ENCODE measurements around the gene AGAP1.

Gene AGAP1

GRCh38 chr2:235507928-235508327 lies 14.1 kb downstream of the AGAP1 start:
- DNase-seq (ENCODE audit: low read depth, low spot score) = no peak

DNA sequence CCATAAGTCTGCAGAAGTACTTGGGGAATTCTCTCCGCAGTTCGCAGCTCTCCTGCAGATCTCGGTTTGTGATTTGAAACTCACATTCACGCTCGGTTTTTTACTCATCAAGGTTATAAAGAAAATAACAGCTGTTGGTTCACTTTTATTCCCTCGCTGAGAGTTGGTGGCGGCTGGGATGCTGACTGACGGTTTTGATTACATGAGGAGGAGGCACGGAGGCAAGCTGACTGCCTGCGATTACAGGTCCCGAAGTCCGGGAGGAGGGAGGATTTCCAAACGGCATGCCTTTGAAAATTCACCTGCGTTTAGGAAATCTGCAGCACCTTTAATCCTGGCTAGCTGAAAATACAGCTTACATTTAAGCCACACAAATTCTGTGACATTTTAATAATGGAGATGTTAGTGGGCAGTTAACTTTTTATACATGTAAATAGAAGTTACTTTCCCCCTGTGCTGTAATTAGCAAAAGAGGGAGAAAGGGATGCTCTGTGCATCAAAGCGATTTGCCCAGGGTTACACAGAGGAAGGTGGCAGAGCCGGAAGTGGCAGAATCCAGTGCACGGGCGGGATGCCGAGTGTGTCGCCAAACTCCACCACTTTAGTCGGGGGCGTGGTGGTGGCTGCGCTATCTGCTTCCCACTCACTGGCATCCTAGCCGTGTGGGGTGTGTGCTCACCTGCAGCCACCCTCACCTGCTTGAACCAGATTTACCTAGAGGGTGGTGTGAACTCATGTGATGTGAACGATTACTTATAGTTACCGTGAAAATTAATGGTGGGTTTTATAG lies 14.7 kb downstream of the AGAP1 start:
- no peak for DNase-seq (ENCODE audit: low read depth, low spot score)

DNA sequence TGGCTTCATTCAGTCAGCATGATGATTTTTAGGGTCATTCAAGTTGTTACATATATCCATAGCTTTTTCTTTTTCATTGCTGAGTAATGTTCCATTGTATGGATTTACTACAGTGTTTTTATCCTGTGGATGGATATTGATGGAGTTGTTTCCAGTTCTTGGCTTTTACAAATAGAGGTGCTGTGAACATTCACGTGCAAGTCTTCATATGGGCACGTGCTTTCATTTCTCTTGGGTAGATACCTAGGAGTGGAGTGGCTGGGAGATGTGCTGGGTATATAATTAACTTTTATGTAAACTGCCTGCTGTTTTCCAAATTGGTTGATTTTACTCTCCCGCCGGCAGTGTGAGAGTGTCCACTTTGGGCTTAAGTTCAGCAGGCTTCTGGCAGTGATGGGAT lies 16.5 kb downstream of the AGAP1 start:
- DNase-seq (ENCODE audit: low read depth, low spot score) = no peak

DNA sequence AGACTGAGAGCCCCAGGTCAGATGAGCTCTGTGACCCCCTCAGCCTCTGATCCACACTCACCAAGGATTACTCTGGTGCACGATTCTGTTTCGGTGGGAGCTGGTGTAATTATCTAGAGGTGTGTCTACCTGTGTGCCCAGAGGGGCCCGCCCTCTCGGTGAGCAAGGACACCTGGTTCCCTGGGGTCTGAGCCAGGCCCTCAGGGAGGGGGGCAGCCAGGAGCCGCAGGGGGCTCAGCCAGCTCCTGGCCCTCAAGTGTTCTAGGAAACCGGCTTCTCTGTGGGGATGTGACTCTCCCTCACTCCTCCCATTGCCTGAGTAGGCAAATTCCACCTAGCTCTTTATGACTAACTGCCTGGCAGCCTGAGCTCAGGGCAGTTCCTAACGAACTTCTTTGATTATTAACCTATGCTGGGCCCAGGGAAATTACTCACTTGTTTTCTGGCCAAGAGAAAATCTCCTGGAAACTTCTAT lies 17.4 kb downstream of the AGAP1 start:
- peak; percentile 90 for DNase-seq (ENCODE audit: low read depth, low spot score)

DNA sequence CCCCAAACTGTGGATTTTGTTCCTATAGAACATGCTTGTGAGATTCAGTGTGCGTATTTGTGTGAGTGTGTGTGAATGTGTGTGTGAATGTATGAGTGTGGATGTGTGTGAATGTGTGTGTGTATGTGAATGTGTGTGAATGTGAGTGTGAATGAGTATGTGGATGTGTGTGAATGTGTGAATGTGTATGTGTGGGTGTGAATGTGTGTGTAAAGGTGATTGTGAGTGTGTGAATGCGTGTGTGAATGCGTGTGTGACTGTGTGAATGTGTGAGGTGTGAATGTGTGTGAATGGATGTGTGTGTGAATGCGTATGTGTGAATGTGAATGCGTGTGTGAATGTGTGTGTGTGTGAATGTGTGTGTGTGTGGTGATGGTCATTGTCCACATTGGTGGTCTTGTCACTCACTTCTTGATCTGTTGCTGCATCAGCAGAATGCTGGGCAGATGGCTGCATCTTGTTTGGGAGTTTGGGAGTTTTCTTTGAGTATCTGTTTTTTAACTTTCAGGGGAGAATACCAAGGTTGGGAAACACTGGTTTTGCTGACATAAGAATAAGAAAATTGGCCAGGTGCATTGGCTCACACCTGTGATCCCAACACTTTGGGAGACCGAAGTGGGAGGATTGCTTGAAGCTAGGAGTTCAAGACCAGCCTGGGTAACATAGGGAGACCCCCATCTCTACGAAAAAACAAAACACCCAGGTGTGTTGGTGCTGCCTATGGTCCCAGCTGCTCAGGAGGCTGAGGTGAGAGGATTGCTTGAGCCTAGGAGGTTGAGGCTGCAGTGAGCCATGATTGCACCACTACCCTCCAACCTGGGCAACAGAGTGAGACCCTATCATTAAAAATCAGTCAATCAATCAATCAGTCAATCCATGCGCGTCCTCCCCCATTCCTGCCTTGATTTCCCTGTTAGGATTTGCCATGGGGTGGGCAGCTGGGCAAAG lies 18.2 kb downstream of the AGAP1 start:
- DNase-seq (ENCODE audit: low read depth, low spot score) = no peak

GRCh38 chr2:235512699-235513053 lies 18.8 kb downstream of the AGAP1 start:
- DNase-seq (ENCODE audit: low read depth, low spot score) = no peak

- no peak for DNase-seq (ENCODE audit: low read depth, low spot score)
Observed at GRCh38 chr2:235513984-235514626, 20.3 kb downstream of the AGAP1 start.

- DNase-seq (ENCODE audit: low read depth, low spot score) = no peak
Observed at GRCh38 chr2:235514627-235515363, 21.0 kb downstream of the AGAP1 start.

DNA sequence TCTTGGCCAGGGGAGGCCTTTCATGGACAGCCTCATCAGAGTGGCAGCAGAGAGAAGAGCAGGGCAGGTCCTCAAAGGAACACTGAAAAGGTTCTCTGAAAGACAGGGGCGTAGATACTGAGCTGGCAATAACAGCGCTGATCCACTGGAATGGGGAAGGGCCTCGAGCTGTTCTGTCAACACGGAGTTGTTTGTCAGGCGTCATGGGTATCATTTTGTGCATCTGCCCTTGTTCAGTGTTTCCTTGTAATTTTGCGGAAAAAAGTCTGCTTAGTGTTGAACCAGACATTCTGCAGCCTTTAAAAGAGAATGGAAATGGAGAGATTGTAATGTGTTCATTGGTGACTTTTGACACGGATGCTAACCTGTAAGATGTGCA lies 21.5 kb downstream of the AGAP1 start:
- no peak for DNase-seq (ENCODE audit: low read depth, low spot score)

DNA sequence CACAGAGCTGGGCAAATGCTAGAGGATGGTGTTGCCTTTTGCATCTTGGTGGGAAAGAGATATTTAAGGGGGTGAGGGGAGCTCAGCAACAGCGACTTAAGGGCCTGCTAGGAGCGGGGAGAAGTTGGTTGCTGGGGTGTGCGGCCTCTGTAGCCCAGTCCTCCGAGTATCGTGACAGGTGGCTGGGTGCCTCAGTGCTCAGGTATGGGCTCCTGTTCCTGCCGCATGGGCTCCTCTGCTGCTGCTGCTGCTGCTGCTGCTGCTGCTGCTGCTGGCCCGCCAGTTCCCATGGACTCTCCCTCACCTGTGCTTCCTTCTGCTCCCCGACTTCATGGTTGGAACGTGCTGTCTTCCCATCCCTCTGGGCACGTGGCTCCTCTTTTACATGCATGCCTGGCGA lies 22.0 kb downstream of the AGAP1 start:
- DNase-seq (ENCODE audit: low read depth, low spot score) = no peak

GRCh38 chr2:235516257-235516656 lies 22.4 kb downstream of the AGAP1 start:
- no peak for DNase-seq (ENCODE audit: low read depth, low spot score)

DNA sequence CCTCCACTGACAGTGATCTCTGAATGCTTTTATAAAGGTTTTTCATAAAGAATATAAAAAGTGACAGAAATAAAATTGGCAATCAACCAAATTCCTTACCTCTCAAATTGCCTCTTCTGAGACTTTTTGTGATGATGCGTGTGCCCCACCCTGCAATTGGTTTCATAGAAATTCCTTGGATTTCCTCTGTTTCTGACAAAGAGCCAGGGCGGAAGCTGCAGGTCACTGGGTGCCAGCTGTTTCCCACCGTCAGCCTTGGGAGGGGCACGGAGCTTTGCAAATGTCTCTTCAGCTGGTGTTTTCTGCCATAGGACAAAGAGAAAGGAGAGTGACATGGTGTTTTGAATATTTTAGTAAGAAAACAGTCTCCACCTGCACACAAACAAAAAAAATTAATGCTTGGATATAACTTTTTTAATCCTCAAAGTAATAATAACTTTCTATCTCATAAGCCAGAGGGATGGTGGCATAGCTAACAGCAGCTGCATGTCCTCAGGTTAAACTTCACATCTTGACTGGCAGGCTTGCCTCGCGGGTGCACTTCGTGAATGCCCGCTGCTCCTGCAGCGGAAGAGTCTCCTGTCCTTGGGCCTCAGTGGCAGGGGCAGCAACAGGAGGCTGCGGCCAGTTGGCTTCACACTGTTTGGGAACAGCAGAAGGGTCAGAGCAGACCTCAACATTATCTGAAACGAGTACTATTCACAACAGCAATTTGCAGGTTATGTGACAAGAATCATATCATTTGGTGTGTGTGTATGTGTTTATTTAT lies 24.7 kb downstream of the AGAP1 start:
- DNase-seq (ENCODE audit: low read depth, low spot score) = no peak

DNA sequence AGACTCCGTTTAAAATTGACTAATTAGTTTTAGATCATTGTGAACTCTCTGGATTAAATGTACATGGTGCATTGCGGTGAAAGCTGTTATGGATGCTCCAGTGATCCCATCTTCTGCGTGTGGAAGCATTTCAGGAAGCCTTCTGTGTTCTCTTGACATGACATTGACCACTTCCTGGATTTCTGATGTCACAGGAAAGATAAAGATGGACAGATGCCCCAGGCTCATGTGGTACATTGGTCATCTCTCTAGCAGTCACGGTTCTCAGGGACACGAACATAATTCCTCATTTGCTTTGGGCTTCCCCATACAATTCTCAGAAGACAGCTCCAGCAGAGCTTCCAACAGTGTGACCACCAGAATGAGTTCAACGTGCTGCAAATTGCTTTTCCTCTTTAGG lies 26.9 kb downstream of the AGAP1 start:
- DNase-seq (ENCODE audit: low read depth, low spot score) = no peak

- no peak for DNase-seq (ENCODE audit: low read depth, low spot score)
Observed at GRCh38 chr2:235521844-235522243, 28.0 kb downstream of the AGAP1 start.

- no peak for DNase-seq (ENCODE audit: low read depth, low spot score)
Observed at GRCh38 chr2:235523021-235523420, 29.2 kb downstream of the AGAP1 start.

- no peak for DNase-seq (ENCODE audit: low read depth, low spot score)
Observed at GRCh38 chr2:235523486-235524150, 29.8 kb downstream of the AGAP1 start.

DNA sequence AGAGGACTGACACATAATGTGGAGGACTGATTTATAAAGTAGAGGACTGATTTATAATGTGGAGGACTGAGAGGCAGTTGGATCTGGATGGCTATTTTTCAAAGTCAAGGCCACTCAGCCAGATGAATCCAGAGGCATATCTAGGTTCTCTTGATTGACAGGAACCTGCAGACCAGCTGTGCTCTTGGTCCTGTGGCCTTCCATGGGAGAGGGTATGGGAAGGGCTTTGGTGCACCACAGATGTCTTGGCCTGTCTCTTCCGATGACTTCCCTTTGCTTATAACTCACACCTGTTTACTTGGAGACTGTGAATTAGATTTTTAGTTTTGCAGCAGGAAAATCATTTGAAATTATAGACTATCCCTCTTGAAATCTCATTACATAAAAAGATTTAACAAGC lies 32.3 kb downstream of the AGAP1 start:
- DNase-seq (ENCODE audit: low read depth, low spot score) = no peak

- DNase-seq (ENCODE audit: low read depth, low spot score) = peak; percentile 63
Observed at GRCh38 chr2:235527806-235528469, 34.1 kb downstream of the AGAP1 start.

- no peak for DNase-seq (ENCODE audit: low read depth, low spot score)
Observed at GRCh38 chr2:235529621-235530020, 35.8 kb downstream of the AGAP1 start.

DNA sequence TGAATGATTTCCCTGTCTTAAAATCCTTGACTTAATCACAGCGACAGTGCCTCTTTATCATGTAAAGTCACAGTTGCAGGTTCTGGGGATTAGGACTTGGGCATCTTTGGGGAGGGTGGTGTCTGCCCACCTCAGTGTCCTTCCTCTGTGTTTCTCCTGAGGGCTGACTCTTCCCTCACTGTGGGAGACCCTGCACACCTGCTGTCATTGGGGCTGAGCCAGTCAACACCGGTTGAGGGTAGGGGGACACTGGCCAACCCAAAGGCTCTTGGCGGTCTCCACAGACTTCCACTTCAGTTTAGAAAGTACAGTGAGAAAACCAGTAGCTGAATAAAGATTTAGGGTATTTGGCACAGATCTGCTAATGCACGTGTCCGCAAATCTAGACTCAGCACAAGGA lies 36.9 kb downstream of the AGAP1 start:
- no peak for DNase-seq (ENCODE audit: low read depth, low spot score)
